HepG2 (cell line): ENCODE data around the gene PPP1R16B. TPM values are rescaled to one million over a fixed set of nuclear protein-coding genes. Genes with fewer than 3 reads are reported as not detected.

Experiments used
- CTCF ChIP-seq: sonication (generic); formaldehyde crosslinking; IDR thresholded peaks from 2 replicates; pipeline ENCODE4 v1.5.0; 2020; ENCODE audit warnings: mild to moderate bottlenecking, missing genetic modification reagents, moderate library complexity
- ELF3 ChIP-seq: IDR thresholded peaks from 2 replicates; pipeline ENCODE4 v1.6.1; 2016; ENCODE audit warnings: missing genetic modification reagents, missing compliant biosample characterization
- ELF4 ChIP-seq: sonication (generic); formaldehyde crosslinking; IDR thresholded peaks from 2 replicates; pipeline ENCODE4 v1.5.0; 2020; ENCODE audit warnings: missing genetic modification reagents, mild to moderate bottlenecking, moderate library complexity, borderline replicate concordance
- FOXA1 ChIP-seq, 2 experiments: fragments of 450-650 bp in 1 of 2; sonication (generic) in 1 of 2; formaldehyde crosslinking in 1 of 2; IDR thresholded peaks; 2 replicates each; pipeline versions ENCODE4 v1.4.0 to v1.6.1; 2016 to 2020; ENCODE audit warnings: missing genetic modification reagents in 1 of 2
- HBP1 ChIP-seq: IDR thresholded peaks from 2 replicates; pipeline ENCODE4 v1.6.1; 2016; ENCODE audit warnings: low read depth, control low read depth
- MAFF ChIP-seq: IDR thresholded peaks from 2 replicates; pipeline ENCODE4 v1.6.1; 2011; ENCODE audit warnings: low read depth, low read length, improper control_type of control experiment
- MAFK ChIP-seq, 2 experiments: IDR thresholded peaks in 1 of 2; conservative IDR thresholded peaks in 1 of 2; 2 replicates each; pipeline ENCODE4 v1.6.1; 2011; ENCODE audit warnings: improper control_type of control experiment in 2 of 2, low read length in 2 of 2
- MEIS2 ChIP-seq: sonication (generic); formaldehyde crosslinking; IDR thresholded peaks from 2 replicates; pipeline ENCODE4 v1.9.0; 2021; ENCODE audit warnings: mild to moderate bottlenecking, missing genetic modification reagents
- PAWR ChIP-seq: sonication (generic); formaldehyde crosslinking; IDR thresholded peaks from 2 replicates; pipeline ENCODE4 v1.4.0; 2020; ENCODE audit warnings: missing genetic modification reagents, mild to moderate bottlenecking, borderline replicate concordance
- RARA ChIP-seq: IDR thresholded peaks from 2 replicates; pipeline ENCODE4 v1.6.1; 2016; ENCODE audit warnings: missing genetic modification reagents, missing compliant biosample characterization
- SALL1 ChIP-seq: sonication (generic); formaldehyde crosslinking; IDR thresholded peaks from 2 replicates; pipeline ENCODE4 v1.8.0; 2022; ENCODE audit warnings: mild to moderate bottlenecking, missing genetic modification reagents
- TBX2 ChIP-seq: sonication (generic); formaldehyde crosslinking; IDR thresholded peaks from 2 replicates; pipeline ENCODE4 v1.5.0; 2020; ENCODE audit warnings: missing genetic modification reagents, mild to moderate bottlenecking, borderline replicate concordance
- XRCC5 ChIP-seq: fragments of 200-400 bp; formaldehyde crosslinking; optimal IDR thresholded peaks from 2 replicates; pipeline ENCODE3; 2017; ENCODE audit warnings: mild to moderate bottlenecking, low read length
- ZC3H4 ChIP-seq: sonication (generic); formaldehyde crosslinking; IDR thresholded peaks from 2 replicates; pipeline ENCODE4 v1.4.0; 2020; ENCODE audit warnings: missing genetic modification reagents, borderline replicate concordance
- ZNF441 ChIP-seq: sonication (generic); formaldehyde crosslinking; IDR thresholded peaks from 2 replicates; pipeline ENCODE4 v1.7.0; 2021; ENCODE audit warnings: missing genetic modification reagents, borderline replicate concordance
- ZNF644 ChIP-seq: IDR thresholded peaks from 2 replicates; pipeline ENCODE4 v1.6.1; 2016; ENCODE audit warnings: low read depth
- ZNF772 ChIP-seq: sonication (generic); formaldehyde crosslinking; IDR thresholded peaks from 2 replicates; pipeline ENCODE4 v1.5.0; 2020; ENCODE audit warnings: mild to moderate bottlenecking, missing genetic modification reagents
- ZNF850 ChIP-seq: sonication (generic); formaldehyde crosslinking; conservative IDR thresholded peaks from 2 replicates; pipeline ENCODE4 v1.9.0; 2021; ENCODE audit warnings: mild to moderate bottlenecking, missing genetic modification reagents
- polyA plus RNA-seq, 8 experiments: library from polyadenylated mRNA; depleted of rRNA in 3 of 8; stranded (reverse) in 7 of 8; unstranded in 1 of 8; fragments of >200 nt; fragmentation: Illumina TruSeq in 4 of 8; extraction: Trizol in 4 of 8; gene quantifications; 2 replicates each; pipeline versions ENCODE4 v1.2.1 to v1.2.3, GENCODE V29; 2011 to 2016; ENCODE audit warnings: low read depth in 4 of 8, missing spikeins in 1 of 8, mixed read lengths in 1 of 8; ENCODE audit not compliant: insufficient read depth in 1 of 8
- total RNA-seq, 5 experiments: library from RNA; depleted of rRNA; stranded (reverse); fragments of >200 nt; fragmentation: Illumina TruSeq; extraction: Trizol; gene quantifications; 2 replicates each; pipeline ENCODE4 v1.2.3, GENCODE V29; 2016; ENCODE audit warnings: low read depth in 1 of 5
- TF ChIP-seq, protein P1 (sequence below): sonication (generic); formaldehyde crosslinking; IDR thresholded peaks from 2 replicates; pipeline ENCODE4 v1.4.0; 2020; ENCODE audit warnings: missing genetic modification reagents
- TF ChIP-seq, protein P2 (sequence below): sonication (generic); formaldehyde crosslinking; IDR thresholded peaks from 2 replicates; pipeline ENCODE4 v1.4.0; 2020; ENCODE audit warnings: missing genetic modification reagents

PPP1R16B gene
- total and polyA plus RNA-seq, 2 of the 13 experiments (the other 11 are each of a cell fraction or from before 2014, with no cell fraction given), result 0.02 to 0.11 TPM

- TF ChIP-seq ZNF850 (no peak), PAWR (no peak), MAFF (0 out of 2 replicates have a peak, but pooled peaks have one; percentile 1), ZNF772 (0 out of 2 replicates have a peak, but pooled peaks have one; percentile 42), HBP1 (CRISPR knock-in tag) (no peak), FOXA1 (IDR thresholded peaks at IDR 0.05) (no peak), FOXA1 (CRISPR knock-in tag; IDR thresholded peaks at IDR 0.05) (peak; percentile 59; the same call in 1 of the 2 replicates), CTCF (CRISPR knock-in tag) (peak; percentile 30; the same call in 1 of the 2 replicates), MEIS2 (CRISPR knock-in tag) (no peak), SALL1 (CRISPR knock-in tag) (peak; percentile 35; the same call in 1 of the 2 replicates), ELF4 (CRISPR knock-in tag) (peak; percentile 72; the same call in 1 of the 2 replicates), ZNF644 (CRISPR knock-in tag) (peak; percentile 71; the same call in 1 of the 2 replicates), MAFK (conservative IDR thresholded peaks at IDR 0.05 in 1 of 2, IDR thresholded peaks at IDR 0.05 in 1 of 2; ENCODE audit: low read length in 2 of 2) (0 out of 4 replicates have a peak, but pooled peaks of 1 of the 2 experiments have one; percentile 41), RARA (CRISPR knock-in tag) (0 out of 2 replicates have a peak, but pooled peaks have one; percentile 18), ZC3H4 (CRISPR knock-in tag) (no peak), ELF3 (peak; percentile 25; the same call in 1 of the 2 replicates), XRCC5 (peak; percentile 31), TBX2 (CRISPR knock-in tag) (peak; percentile 62), ZNF441 (0 out of 2 replicates have a peak, but pooled peaks have one; percentile 25)
- TF ChIP-seq, protein P1, sequence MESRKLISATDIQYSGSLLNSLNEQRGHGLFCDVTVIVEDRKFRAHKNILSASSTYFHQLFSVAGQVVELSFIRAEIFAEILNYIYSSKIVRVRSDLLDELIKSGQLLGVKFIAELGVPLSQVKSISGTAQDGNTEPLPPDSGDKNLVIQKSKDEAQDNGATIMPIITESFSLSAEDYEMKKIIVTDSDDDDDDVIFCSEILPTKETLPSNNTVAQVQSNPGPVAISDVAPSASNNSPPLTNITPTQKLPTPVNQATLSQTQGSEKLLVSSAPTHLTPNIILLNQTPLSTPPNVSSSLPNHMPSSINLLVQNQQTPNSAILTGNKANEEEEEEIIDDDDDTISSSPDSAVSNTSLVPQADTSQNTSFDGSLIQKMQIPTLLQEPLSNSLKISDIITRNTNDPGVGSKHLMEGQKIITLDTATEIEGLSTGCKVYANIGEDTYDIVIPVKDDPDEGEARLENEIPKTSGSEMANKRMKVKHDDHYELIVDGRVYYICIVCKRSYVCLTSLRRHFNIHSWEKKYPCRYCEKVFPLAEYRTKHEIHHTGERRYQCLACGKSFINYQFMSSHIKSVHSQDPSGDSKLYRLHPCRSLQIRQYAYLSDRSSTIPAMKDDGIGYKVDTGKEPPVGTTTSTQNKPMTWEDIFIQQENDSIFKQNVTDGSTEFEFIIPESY (CRISPR knock-in tag), result peak; percentile 99
- TF ChIP-seq, protein P2, sequence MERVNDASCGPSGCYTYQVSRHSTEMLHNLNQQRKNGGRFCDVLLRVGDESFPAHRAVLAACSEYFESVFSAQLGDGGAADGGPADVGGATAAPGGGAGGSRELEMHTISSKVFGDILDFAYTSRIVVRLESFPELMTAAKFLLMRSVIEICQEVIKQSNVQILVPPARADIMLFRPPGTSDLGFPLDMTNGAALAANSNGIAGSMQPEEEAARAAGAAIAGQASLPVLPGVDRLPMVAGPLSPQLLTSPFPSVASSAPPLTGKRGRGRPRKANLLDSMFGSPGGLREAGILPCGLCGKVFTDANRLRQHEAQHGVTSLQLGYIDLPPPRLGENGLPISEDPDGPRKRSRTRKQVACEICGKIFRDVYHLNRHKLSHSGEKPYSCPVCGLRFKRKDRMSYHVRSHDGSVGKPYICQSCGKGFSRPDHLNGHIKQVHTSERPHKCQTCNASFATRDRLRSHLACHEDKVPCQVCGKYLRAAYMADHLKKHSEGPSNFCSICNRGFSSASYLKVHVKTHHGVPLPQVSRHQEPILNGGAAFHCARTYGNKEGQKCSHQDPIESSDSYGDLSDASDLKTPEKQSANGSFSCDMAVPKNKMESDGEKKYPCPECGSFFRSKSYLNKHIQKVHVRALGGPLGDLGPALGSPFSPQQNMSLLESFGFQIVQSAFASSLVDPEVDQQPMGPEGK (CRISPR knock-in tag), result 0 out of 2 replicates have a peak, but pooled peaks have one; percentile 24
Observed at GRCh38 chr20:38941726-38942389, 136.4 kb downstream of the PPP1R16B start (continued).
